Measurements from ENCODE around the gene TMEM82. TPM values are rescaled to one million over a fixed set of nuclear protein-coding genes. Genes with fewer than 3 reads are reported as not detected.

Gene TMEM82
- total and polyA plus RNA-seq, 4 experiments from 2014 or later = not detected

DNA sequence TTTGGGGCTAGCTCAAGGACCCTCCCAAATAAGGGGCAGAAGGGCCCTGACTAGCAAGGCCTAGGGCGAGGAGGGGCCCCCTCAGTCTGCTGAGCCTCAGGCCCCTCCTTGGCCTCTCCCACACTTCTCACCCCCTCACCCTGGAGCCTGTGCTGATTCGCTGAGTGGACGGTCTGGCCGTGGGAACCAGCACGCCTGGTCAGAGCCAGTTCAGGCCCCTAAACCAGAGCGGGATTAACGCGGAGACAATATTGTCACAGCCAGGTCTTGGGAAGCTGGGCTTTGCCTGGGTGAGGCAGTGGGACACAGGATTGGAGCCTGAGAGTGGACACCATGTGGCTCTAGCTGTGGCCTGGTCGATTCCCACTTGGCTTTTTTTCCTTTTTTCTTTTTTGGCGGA, 11.5 kb downstream of the TMEM82 start:
- peaks cover 4% of the 10 kb centered on the region for H3K27me3 ChIP-seq (ENCODE audit: insufficient read depth, low read length)
- H3K27ac ChIP-seq (ENCODE audit: low read depth, low read length) = no peak overlapping the region
- no peak for DNase-seq
- peaks cover 0 to 2% (median 0%) of the 10 kb centered on the region in 8 donors for H3K9me3 Mint-ChIP-seq
- no peaks in the 10 kb centered on the region for H3K36me3 Mint-ChIP-seq
- no peaks in the 10 kb centered on the region for H3K9me3 ChIP-seq (ENCODE audit: control insufficient read depth in 1 of 2, low read length in 2 of 2)
- ChIA-PET CTCF (ENCODE audit: partially characterized antibody) (interaction anchor here (0.6 kb wide), 1 partner anchor 62 kb away, joined by 3 read pairs; no protein-coding TSS in a partner anchor), POLR2A (ENCODE audit: partially characterized antibody) (no interaction called here)
- H3K4me3 Mint-ChIP-seq = no peak overlapping the region
- peaks cover 6 to 23% (median 11%) of the 10 kb centered on the region in 4 donors for H3K4me1 Mint-ChIP-seq
- intact Hi-C loops (cut with micrococcal nuclease) = no loop called here
- no peak overlapping the region for H3K4me3 ChIP-seq (ENCODE audit: low read length in 2 of 2)
- peaks cover 8 to 25% of the 10 kb centered on the region in 2 donors for H3K27me3 Mint-ChIP-seq
- peaks cover 17% of the 10 kb centered on the region for H3K4me1 ChIP-seq (ENCODE audit: insufficient read depth, low read length)
- H3K36me3 ChIP-seq (ENCODE audit: insufficient read depth, low read length) = no peaks in the 10 kb centered on the region
- no peak overlapping the region for H3K27ac Mint-ChIP-seq

DNA sequence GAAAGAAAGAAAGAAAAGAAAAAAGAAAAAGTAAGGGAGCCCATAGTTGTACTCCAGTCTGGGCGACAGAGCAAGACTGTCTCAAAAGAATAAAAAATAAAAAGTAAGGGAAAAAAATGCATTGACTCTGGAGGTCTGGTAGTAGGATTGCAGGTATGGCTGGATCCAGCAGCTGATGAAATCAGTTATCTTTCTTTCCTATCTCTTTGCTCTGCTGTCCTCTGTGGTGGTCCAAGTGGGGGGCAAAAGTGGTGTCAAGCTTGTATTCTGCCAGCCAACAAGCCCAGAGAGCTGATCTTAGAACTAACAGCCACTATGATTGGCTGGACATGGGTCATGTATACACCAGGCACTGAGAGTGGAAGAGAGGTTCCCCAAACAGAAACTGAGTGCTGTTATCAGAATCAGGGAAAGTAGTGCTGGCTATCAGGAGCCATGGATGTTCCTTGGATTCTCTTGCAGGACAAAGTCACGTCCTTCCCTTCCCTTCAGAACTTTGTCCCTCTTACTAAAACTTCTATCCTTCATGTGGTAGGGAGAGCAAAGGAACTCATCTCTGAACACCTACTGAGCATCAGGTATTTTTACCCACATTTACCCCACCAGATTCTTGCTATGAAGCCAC, 12.8 kb downstream of the TMEM82 start:
- POLR2A ChIA-PET (ENCODE audit: partially characterized antibody) = no interaction called here
- Mint-ChIP-seq H3K36me3 (no peaks in the 10 kb centered on the region), H3K4me1 (peaks cover 6 to 23% (median 14%) of the 10 kb centered on the region in 4 donors), H3K9me3 (peaks cover 0 to 2% (median 0%) of the 10 kb centered on the region in 8 donors), H3K27ac (peak overlapping the region in 1 of 7 donors; percentile 18), H3K4me3 (no peak overlapping the region), H3K27me3 (peaks cover 9 to 30% of the 10 kb centered on the region in 2 donors)
- no peaks in the 10 kb centered on the region for H3K9me3 ChIP-seq (ENCODE audit: control insufficient read depth in 1 of 2, low read length in 2 of 2)
- H3K27me3 ChIP-seq (ENCODE audit: insufficient read depth, low read length) = peaks cover 4% of the 10 kb centered on the region
- DNase-seq = no peak
- H3K36me3 ChIP-seq (ENCODE audit: insufficient read depth, low read length) = no peaks in the 10 kb centered on the region
- intact Hi-C loops (cut with micrococcal nuclease) = no loop called here
- CTCF ChIA-PET (ENCODE audit: partially characterized antibody) = interaction anchor here (0.7 kb wide), 1 partner anchor 567 kb away, joined by 3 read pairs; no protein-coding TSS in a partner anchor
- no peak overlapping the region for H3K27ac ChIP-seq (ENCODE audit: low read depth, low read length)
- H3K4me1 ChIP-seq (ENCODE audit: insufficient read depth, low read length) = peaks cover 21% of the 10 kb centered on the region
- H3K4me3 ChIP-seq (ENCODE audit: low read length in 2 of 2) = no peak overlapping the region

DNA sequence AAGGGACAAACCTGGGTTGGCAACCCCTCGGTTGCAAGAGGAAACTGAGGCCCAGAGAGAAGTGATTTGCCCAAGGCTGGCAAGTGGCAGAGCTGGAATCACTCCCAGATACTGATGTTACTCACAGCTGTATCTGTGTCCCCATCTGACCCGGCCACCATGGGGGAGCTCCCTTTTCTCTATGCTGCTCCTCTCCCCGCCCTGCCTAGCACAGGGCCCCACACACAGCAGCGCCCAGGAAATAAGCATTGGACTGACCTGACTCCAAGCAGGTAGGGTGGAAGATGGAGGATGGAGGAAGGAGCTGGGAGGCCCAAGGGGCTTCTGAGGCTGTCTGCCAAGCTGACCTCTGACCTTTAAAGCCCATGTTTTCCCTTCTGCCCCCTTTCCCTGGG, 13.3 kb downstream of the TMEM82 start:
- no peaks in the 10 kb centered on the region for H3K9me3 ChIP-seq (ENCODE audit: control insufficient read depth in 1 of 2, low read length in 2 of 2)
- no peak overlapping the region for H3K27ac ChIP-seq (ENCODE audit: low read depth, low read length)
- no peaks in the 10 kb centered on the region for H3K36me3 Mint-ChIP-seq
- peaks cover 21% of the 10 kb centered on the region for H3K4me1 ChIP-seq (ENCODE audit: insufficient read depth, low read length)
- H3K4me3 ChIP-seq (ENCODE audit: low read length in 2 of 2) = no peak overlapping the region
- H3K4me3 Mint-ChIP-seq = peak overlapping the region in 1 of 8 donors; percentile 79
- intact Hi-C loops (cut with micrococcal nuclease) = no loop called here
- H3K27me3 Mint-ChIP-seq = peaks cover 11 to 30% of the 10 kb centered on the region in 2 donors
- peaks cover 0 to 2% (median 0%) of the 10 kb centered on the region in 8 donors for H3K9me3 Mint-ChIP-seq
- CTCF ChIA-PET (ENCODE audit: partially characterized antibody) = no interaction called here
- peaks cover 4% of the 10 kb centered on the region for H3K27me3 ChIP-seq (ENCODE audit: insufficient read depth, low read length)
- no peak for DNase-seq
- H3K27ac Mint-ChIP-seq = no peak overlapping the region
- POLR2A ChIA-PET (ENCODE audit: partially characterized antibody) = no interaction called here
- peaks cover 6 to 23% (median 14%) of the 10 kb centered on the region in 4 donors for H3K4me1 Mint-ChIP-seq
- no peaks in the 10 kb centered on the region for H3K36me3 ChIP-seq (ENCODE audit: insufficient read depth, low read length)

DNA sequence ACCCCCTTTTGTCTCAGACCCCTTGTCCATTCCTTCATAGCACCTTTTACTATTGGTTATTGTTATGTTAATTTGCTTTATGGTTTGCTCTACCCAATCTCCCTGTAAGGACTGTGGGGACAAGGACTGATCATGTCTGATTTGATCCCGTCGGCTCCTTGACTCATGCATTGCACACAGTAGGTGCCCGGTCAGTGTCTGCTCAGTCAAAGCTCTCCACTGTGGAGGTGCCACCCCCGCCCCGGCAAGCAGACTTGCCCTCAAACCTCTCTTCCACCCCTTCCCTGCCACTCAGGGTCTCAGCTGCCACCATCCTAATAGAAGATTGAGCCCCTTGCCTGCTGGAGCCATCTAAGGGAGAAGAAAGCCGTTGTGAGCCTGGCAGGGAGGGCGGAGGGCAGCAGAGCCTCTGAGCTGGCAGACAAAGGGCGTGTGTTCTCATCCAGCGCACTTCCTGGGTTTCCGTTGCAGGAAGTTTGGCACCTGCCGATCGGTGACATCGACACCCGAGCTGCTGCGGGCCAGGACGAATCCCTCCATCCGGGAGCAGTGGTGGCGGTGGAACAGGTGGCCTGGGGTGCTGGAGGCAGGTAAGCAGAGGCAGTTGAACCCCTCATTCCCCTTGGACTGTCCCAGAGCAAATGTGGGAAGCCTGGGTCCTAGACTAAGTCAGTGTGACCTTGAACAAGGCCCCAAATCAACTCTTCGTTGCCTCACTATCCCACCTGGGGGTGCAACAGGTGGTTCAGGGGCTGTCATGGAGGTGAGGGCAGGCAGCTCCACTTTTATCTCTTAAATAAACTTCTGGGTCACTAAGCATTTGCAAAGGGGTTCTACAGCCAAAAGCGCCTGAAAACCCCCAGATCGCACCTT, 14.1 kb downstream of the TMEM82 start:
- H3K36me3 ChIP-seq (ENCODE audit: insufficient read depth, low read length) = no peaks in the 10 kb centered on the region
- peaks cover 6 to 23% (median 14%) of the 10 kb centered on the region in 4 donors for H3K4me1 Mint-ChIP-seq
- no peak overlapping the region for H3K4me3 ChIP-seq (ENCODE audit: low read length in 2 of 2)
- no peaks in the 10 kb centered on the region for H3K36me3 Mint-ChIP-seq
- peaks cover 4% of the 10 kb centered on the region for H3K27me3 ChIP-seq (ENCODE audit: insufficient read depth, low read length)
- H3K27ac Mint-ChIP-seq = no peak overlapping the region
- intact Hi-C loops (cut with micrococcal nuclease) = no loop called here
- H3K4me1 ChIP-seq (ENCODE audit: insufficient read depth, low read length) = peaks cover 21% of the 10 kb centered on the region
- ChIA-PET CTCF (ENCODE audit: partially characterized antibody) (interaction anchor here (0.6 kb wide), 1 partner anchor 41 kb away, joined by 4 read pairs; no protein-coding TSS in a partner anchor), POLR2A (ENCODE audit: partially characterized antibody) (no interaction called here)
- H3K9me3 Mint-ChIP-seq = peaks cover 0 to 2% (median 0%) of the 10 kb centered on the region in 8 donors
- peaks cover 11 to 35% of the 10 kb centered on the region in 2 donors for H3K27me3 Mint-ChIP-seq
- peak overlapping the region in 4 of 8 donors; percentile 34 to 79 (median 41) for H3K4me3 Mint-ChIP-seq
- no peak overlapping the region for H3K27ac ChIP-seq (ENCODE audit: low read depth, low read length)
- peak in 1 of 5 donors; percentile 9 for DNase-seq
- no peaks in the 10 kb centered on the region for H3K9me3 ChIP-seq (ENCODE audit: control insufficient read depth in 1 of 2, low read length in 2 of 2)

DNA sequence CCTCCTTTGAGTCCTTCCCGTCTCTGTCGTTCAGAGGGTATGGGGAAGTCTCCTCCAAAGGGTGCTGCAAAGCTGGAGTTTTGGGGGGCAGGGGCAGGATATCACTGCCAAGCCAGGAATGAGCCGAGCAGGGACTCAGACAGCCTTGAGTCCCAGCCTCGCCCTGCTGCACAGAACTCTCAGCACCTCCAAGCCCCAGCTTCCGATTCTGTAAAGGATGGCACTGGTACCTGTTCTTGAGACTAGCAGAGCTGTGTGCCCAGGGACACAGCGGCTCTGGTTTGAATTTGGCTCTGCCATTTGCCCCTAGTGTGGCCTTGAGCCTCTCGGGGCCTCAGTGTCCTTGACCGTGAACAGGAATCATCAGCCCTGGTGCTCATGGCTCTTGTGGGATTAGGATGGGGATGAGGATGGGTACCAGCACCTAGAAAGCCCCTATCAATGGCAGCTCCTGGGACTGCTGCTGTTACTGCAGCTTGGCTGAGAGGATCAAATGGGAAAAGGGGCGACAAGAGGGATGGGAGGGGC, 14.8 kb downstream of the TMEM82 start:
- peaks cover 0 to 2% (median 0%) of the 10 kb centered on the region in 8 donors for H3K9me3 Mint-ChIP-seq
- POLR2A ChIA-PET (ENCODE audit: partially characterized antibody) = no interaction called here

DNA sequence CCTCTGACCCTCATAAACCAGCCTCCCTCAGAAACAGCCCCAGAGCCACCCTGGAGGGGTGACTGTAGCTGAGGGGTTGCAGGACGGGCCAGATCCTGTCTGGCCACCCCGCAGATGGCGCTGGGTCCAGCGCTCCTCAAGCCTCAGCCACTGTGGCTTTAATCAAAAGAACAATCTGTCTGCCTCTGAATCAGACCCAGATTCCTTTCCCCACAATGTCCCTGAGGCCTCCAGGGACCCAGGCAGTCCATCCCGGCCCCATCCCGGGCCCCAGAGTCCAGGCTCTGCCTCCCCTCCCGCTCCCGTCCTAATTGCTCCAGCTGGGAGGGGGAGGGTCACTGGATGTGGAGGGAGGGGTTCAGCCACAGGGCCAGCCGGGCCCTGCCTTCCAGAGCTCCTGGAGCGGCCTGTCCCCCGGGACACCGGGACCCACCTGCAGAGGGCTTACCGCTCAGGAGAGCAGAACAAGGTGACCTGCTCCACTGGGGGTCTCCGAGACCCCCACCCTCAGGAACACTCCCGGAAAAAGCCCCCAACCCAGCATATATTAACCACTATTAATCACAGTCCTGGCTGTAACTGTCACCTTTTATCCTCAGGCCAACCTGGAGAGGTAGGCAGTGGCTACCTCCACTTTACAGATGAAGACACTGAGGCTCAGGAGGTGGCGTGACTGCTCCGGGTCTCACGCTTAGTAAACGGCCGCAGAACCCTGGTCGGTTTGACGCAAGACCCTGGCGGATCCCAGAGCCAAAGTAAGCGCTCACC, 15.5 kb downstream of the TMEM82 start:
- POLR2A ChIA-PET (ENCODE audit: partially characterized antibody) = no interaction called here
- Mint-ChIP-seq H3K36me3 (no peaks in the 10 kb centered on the region), H3K27ac (no peak overlapping the region), H3K4me1 (peaks cover 6 to 23% (median 14%) of the 10 kb centered on the region in 4 donors), H3K9me3 (peaks cover 0 to 2% (median 0%) of the 10 kb centered on the region in 8 donors), H3K4me3 (peak overlapping the region; percentile 27 to 84 (median 60)), H3K27me3 (peaks cover 15 to 38% of the 10 kb centered on the region in 2 donors)
- no peak overlapping the region for H3K4me3 ChIP-seq (ENCODE audit: low read length in 2 of 2)
- CTCF ChIA-PET (ENCODE audit: partially characterized antibody) = no interaction called here
- intact Hi-C loops (cut with micrococcal nuclease) = no loop called here
- H3K9me3 ChIP-seq (ENCODE audit: control insufficient read depth in 1 of 2, low read length in 2 of 2) = no peaks in the 10 kb centered on the region
- no peak for DNase-seq
- no peaks in the 10 kb centered on the region for H3K36me3 ChIP-seq (ENCODE audit: insufficient read depth, low read length)
- peaks cover 21% of the 10 kb centered on the region for H3K4me1 ChIP-seq (ENCODE audit: insufficient read depth, low read length)
- H3K27me3 ChIP-seq (ENCODE audit: insufficient read depth, low read length) = peaks cover 4% of the 10 kb centered on the region
- no peak overlapping the region for H3K27ac ChIP-seq (ENCODE audit: low read depth, low read length)

More for the DNA sequence above, 14.8 kb downstream of the TMEM82 start:
- Mint-ChIP-seq H3K36me3 (no peaks in the 10 kb centered on the region), H3K27ac (no peak overlapping the region), H3K4me3 (peak overlapping the region in 3 of 8 donors; percentile 36 to 76 (median 36)), H3K4me1 (peaks cover 6 to 23% (median 14%) of the 10 kb centered on the region in 4 donors), H3K27me3 (peaks cover 11 to 38% of the 10 kb centered on the region in 2 donors)
- Histone ChIP-seq H3K9me3 (ENCODE audit: control insufficient read depth in 1 of 2, low read length in 2 of 2) (no peaks in the 10 kb centered on the region), H3K36me3 (ENCODE audit: insufficient read depth, low read length) (no peaks in the 10 kb centered on the region), H3K27ac (ENCODE audit: low read depth, low read length) (no peak overlapping the region), H3K4me3 (ENCODE audit: low read length in 2 of 2) (no peak overlapping the region), H3K4me1 (ENCODE audit: insufficient read depth, low read length) (peaks cover 21% of the 10 kb centered on the region), H3K27me3 (ENCODE audit: insufficient read depth, low read length) (peaks cover 4% of the 10 kb centered on the region)
- DNase-seq = no peak
- intact Hi-C loops (cut with micrococcal nuclease) = no loop called here
- CTCF ChIA-PET (ENCODE audit: partially characterized antibody) = interaction anchor here (0.6 kb wide), 1 partner anchor 40 kb away, joined by 4 read pairs; no protein-coding TSS in a partner anchor
